Suprapubic skin (tissue), 4 donors: ENCODE data around the gene PLAC9.

Experiments
- EP300 ChIP-seq: sonication (generic); formaldehyde crosslinking; IDR thresholded peaks from one replicate; pipeline ENCODE4 v1.6.1; 2017; ENCODE audit warnings: antibody characterized with exemption
- POLR2A ChIP-seq, 2 donors: fragments of 450-650 bp; IDR thresholded peaks; one replicate each; pipeline ENCODE4 v1.6.1; 2017; ENCODE audit warnings: antibody characterized with exemption in 2 of 2, mild to moderate bottlenecking in 2 of 2, moderate library complexity in 2 of 2
- POLR2AphosphoS5 ChIP-seq, 3 donors: sonication (generic); formaldehyde crosslinking; IDR thresholded peaks; one replicate each; pipeline ENCODE4 v1.6.1; 2017; ENCODE audit warnings: antibody characterized with exemption in 3 of 3
- TF ChIP-seq, protein P1 (sequence below), 2 donors: fragments of 200-600 bp in 1 of 2; fragments of 450-650 bp in 1 of 2; sonication (generic) in 1 of 2; IDR thresholded peaks; one replicate each; pipeline ENCODE4 v1.5.1; 2016 to 2019; ENCODE audit warnings: antibody characterized with exemption in 2 of 2, mild to moderate bottlenecking in 1 of 2, moderate library complexity in 1 of 2

DNA sequence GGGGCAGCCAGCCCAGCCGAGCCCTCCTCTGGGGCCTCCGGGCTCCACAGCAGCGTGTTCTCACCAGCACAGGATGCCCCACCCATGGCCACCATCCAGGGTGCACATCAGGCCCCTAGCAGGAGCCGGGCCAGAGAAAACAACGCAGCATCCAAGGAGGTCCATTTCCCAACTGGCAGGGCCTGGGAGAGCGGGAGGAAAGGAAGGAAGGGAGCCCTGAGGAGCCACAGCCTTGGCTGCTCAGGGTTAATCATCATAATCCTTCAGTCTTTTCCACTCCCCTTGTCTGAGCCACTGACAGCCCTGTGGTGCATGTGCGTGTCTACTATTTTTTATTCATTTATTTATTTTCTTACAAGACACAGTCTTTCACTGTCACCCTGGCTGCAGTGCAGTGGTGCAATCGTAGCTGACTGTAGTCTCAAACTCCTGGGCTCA is 3.6 kb downstream of the PLAC9 start:
- TF ChIP-seq POLR2A (IDR thresholded peaks at IDR 0.05) (peak in 1 of 2 donors; percentile 18), POLR2AphosphoS5 (IDR thresholded peaks at IDR 0.05) (peak in 2 of 3 donors; percentile 25 to 68), EP300 (no peak)
- TF ChIP-seq, protein P1, sequence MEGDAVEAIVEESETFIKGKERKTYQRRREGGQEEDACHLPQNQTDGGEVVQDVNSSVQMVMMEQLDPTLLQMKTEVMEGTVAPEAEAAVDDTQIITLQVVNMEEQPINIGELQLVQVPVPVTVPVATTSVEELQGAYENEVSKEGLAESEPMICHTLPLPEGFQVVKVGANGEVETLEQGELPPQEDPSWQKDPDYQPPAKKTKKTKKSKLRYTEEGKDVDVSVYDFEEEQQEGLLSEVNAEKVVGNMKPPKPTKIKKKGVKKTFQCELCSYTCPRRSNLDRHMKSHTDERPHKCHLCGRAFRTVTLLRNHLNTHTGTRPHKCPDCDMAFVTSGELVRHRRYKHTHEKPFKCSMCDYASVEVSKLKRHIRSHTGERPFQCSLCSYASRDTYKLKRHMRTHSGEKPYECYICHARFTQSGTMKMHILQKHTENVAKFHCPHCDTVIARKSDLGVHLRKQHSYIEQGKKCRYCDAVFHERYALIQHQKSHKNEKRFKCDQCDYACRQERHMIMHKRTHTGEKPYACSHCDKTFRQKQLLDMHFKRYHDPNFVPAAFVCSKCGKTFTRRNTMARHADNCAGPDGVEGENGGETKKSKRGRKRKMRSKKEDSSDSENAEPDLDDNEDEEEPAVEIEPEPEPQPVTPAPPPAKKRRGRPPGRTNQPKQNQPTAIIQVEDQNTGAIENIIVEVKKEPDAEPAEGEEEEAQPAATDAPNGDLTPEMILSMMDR (IDR thresholded peaks at IDR 0.05), result no peak
